ENCODE measurements around the gene CEACAM8.

GRCh38 chr19:42628411-42629140 lies 33.9 kb upstream of the CEACAM8 start:
- TF ChIP-seq CTCF (IDR thresholded peaks at IDR 0.05) (no peak), POLR2A (IDR thresholded peaks at IDR 0.05) (no peak)

All from testis (tissue), 2 donors.